Middle frontal gyrus (tissue), 1 donor: ENCODE data around the gene CDC42BPG.
"Not testable (repeated sequence)": the region's sequence is repeated elsewhere in the genome, so short reads cannot be mapped to it uniquely, and the experiment has no call there.

ENCODE experiments used
- DNase-seq: peaks from one replicate; pipeline ENCODE4 v3.0.0-alpha.2; 2015; ENCODE audit warnings: low spot score; ENCODE audit errors: extremely low spot score

Gene CDC42BPG

GRCh38 chr11:64834723-64835615 lies 9.5 kb downstream of the CDC42BPG start:
- no peak for DNase-seq

- no peak for DNase-seq
Measured at GRCh38 chr11:64834031-64834722, 10.3 kb downstream of the CDC42BPG start.

- no peak for DNase-seq
Measured at GRCh38 chr11:64833509-64833908, 10.9 kb downstream of the CDC42BPG start.

- no peak for DNase-seq
Measured at GRCh38 chr11:64833198-64833502, 11.3 kb downstream of the CDC42BPG start.

- no peak for DNase-seq
Measured at GRCh38 chr11:64832467-64833197, 11.8 kb downstream of the CDC42BPG start.

GRCh38 chr11:64831411-64831891 lies 13.0 kb downstream of the CDC42BPG start:
- no peak for DNase-seq

GRCh38 chr11:64829536-64830251 lies 14.8 kb downstream of the CDC42BPG start:
- no peak for DNase-seq

- DNase-seq: no peak
Measured at GRCh38 chr11:64827451-64827839, 17.0 kb downstream of the CDC42BPG start.

- DNase-seq: no peak
Measured at GRCh38 chr11:64826578-64827450, 17.6 kb downstream of the CDC42BPG start.

- no peak for DNase-seq
Measured at GRCh38 chr11:64826062-64826461, 18.4 kb downstream of the CDC42BPG start.

- DNase-seq: no peak
Measured at GRCh38 chr11:64823568-64824119, 20.8 kb downstream of the CDC42BPG start.

- no peak for DNase-seq
Measured at GRCh38 chr11:64817476-64817875, 27.0 kb downstream of the CDC42BPG start.

- DNase-seq: not testable (repeated sequence)
Measured at GRCh38 chr11:64815433-64815832, 29.0 kb downstream of the CDC42BPG start.

GRCh38 chr11:64814712-64815187 lies 29.7 kb downstream of the CDC42BPG start:
- no peak for DNase-seq

GRCh38 chr11:64813826-64814225 lies 30.6 kb downstream of the CDC42BPG start:
- DNase-seq: no peak

- no peak for DNase-seq
Measured at GRCh38 chr11:64810891-64811272, 33.6 kb downstream of the CDC42BPG start.

- peak; percentile 93 for DNase-seq
Measured at GRCh38 chr11:64810271-64810890, 34.1 kb downstream of the CDC42BPG start, which contains the start of gene MEN1. MEN1 (minus strand) TSS chr11:64810551; CDS start chr11:64810109, 442 bp downstream.

- DNase-seq: no peak
Measured at GRCh38 chr11:64809781-64810241, 34.6 kb downstream of the CDC42BPG start.

- no peak for DNase-seq
Measured at GRCh38 chr11:64805481-64805880, 39.0 kb downstream of the CDC42BPG start.
